ENCODE measurements around the gene CLASP2.

DNA sequence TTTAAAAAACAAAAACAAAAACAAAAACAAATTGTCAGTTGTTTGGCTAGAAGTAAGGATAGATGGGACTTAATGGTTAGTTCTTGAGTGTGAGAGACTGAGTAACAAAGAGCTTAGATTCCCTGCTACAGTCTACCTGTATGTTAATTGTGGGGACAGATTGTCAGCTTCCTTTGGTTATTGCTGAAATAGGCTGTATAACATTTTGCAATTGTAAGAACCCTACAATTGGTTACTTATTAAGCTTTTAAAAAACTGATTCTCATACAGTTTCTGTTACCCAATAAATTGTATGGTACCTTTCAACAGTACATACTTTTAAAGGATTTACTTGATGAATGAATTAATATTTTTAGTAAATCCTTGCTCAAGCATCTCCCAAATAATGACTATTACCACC is 35.3 kb downstream of the CLASP2 start:
- TF ChIP-seq ZNF70 (CRISPR knock-in tag; IDR thresholded peaks at IDR 0.05) = no peak
- TF ChIP-seq SNAI2 (CRISPR knock-in tag; IDR thresholded peaks at IDR 0.05) = no peak
- no peak for TF ChIP-seq BACH2 (CRISPR knock-in tag; IDR thresholded peaks at IDR 0.05; ENCODE audit: borderline replicate concordance)
- no peak for TF ChIP-seq TCF4 (CRISPR knock-in tag; IDR thresholded peaks at IDR 0.05; ENCODE audit: borderline replicate concordance)
- no peak for TF ChIP-seq GLIS3 (CRISPR knock-in tag; IDR thresholded peaks at IDR 0.05)
- no peak for TF ChIP-seq ZNF8 (CRISPR knock-in tag; IDR thresholded peaks at IDR 0.05)
- TF ChIP-seq PPARA (CRISPR knock-in tag; IDR thresholded peaks at IDR 0.05; ENCODE audit: borderline replicate concordance) = no peak
- TF ChIP-seq ARNTL (CRISPR knock-in tag; IDR thresholded peaks at IDR 0.05; ENCODE audit: borderline replicate concordance, low read depth) = no peak
- TF ChIP-seq, protein P1, sequence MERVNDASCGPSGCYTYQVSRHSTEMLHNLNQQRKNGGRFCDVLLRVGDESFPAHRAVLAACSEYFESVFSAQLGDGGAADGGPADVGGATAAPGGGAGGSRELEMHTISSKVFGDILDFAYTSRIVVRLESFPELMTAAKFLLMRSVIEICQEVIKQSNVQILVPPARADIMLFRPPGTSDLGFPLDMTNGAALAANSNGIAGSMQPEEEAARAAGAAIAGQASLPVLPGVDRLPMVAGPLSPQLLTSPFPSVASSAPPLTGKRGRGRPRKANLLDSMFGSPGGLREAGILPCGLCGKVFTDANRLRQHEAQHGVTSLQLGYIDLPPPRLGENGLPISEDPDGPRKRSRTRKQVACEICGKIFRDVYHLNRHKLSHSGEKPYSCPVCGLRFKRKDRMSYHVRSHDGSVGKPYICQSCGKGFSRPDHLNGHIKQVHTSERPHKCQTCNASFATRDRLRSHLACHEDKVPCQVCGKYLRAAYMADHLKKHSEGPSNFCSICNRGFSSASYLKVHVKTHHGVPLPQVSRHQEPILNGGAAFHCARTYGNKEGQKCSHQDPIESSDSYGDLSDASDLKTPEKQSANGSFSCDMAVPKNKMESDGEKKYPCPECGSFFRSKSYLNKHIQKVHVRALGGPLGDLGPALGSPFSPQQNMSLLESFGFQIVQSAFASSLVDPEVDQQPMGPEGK (CRISPR knock-in tag; IDR thresholded peaks at IDR 0.05; ENCODE audit: borderline replicate concordance) = no peak
- no peak for TF ChIP-seq ZFP3 (CRISPR knock-in tag; IDR thresholded peaks at IDR 0.05)
- no peak for TF ChIP-seq OSR1 (CRISPR knock-in tag; IDR thresholded peaks at IDR 0.05)
- no peak for TF ChIP-seq CSDC2 (CRISPR knock-in tag; IDR thresholded peaks at IDR 0.05)

Data from SK-N-SH treated with all-trans-retinoic acid at 6 μM for 48 hours (cell line).